ENCODE data around the gene COG6.

DNA sequence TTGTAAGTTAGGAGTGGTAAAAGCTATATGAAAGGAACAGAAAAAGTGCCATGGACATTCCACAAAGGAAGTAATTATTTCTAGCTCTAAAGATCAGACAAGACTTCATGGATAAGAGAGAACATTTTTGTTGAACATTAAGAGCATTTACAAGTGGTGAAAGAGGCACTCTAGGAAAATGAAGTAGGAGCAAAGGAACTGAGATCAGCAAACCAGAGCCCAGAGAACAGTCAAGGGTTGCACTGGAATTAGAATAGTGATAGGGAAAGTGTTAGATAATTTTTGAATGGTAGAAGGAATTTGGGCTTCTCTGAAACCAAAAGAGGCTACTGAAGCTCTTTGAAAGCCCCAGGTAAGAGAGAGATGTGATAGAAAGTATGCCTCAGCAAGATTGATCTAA lies 94.1 kb downstream of the COG6 start:
- TF ChIP-seq, protein P1, sequence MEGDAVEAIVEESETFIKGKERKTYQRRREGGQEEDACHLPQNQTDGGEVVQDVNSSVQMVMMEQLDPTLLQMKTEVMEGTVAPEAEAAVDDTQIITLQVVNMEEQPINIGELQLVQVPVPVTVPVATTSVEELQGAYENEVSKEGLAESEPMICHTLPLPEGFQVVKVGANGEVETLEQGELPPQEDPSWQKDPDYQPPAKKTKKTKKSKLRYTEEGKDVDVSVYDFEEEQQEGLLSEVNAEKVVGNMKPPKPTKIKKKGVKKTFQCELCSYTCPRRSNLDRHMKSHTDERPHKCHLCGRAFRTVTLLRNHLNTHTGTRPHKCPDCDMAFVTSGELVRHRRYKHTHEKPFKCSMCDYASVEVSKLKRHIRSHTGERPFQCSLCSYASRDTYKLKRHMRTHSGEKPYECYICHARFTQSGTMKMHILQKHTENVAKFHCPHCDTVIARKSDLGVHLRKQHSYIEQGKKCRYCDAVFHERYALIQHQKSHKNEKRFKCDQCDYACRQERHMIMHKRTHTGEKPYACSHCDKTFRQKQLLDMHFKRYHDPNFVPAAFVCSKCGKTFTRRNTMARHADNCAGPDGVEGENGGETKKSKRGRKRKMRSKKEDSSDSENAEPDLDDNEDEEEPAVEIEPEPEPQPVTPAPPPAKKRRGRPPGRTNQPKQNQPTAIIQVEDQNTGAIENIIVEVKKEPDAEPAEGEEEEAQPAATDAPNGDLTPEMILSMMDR (conservative IDR thresholded peaks at IDR 0.05 in 1 of 2, IDR thresholded peaks at IDR 0.05 in 1 of 2; ENCODE audit: low read depth in 1 of 2, low read length in 2 of 2): no peak
- no peak for TF ChIP-seq EZH2 (IDR thresholded peaks at IDR 0.05; ENCODE audit: low read length, missing control alignments)

Data from fibroblast of lung (primary cell).